ENCODE measurements around the gene FN3K. TPM values are rescaled to one million over a fixed set of nuclear protein-coding genes. Genes with fewer than 3 reads are reported as not detected.

The FN3K gene
- total RNA-seq, 1 experiment from 2014 or later = 28.3 TPM

DNA sequence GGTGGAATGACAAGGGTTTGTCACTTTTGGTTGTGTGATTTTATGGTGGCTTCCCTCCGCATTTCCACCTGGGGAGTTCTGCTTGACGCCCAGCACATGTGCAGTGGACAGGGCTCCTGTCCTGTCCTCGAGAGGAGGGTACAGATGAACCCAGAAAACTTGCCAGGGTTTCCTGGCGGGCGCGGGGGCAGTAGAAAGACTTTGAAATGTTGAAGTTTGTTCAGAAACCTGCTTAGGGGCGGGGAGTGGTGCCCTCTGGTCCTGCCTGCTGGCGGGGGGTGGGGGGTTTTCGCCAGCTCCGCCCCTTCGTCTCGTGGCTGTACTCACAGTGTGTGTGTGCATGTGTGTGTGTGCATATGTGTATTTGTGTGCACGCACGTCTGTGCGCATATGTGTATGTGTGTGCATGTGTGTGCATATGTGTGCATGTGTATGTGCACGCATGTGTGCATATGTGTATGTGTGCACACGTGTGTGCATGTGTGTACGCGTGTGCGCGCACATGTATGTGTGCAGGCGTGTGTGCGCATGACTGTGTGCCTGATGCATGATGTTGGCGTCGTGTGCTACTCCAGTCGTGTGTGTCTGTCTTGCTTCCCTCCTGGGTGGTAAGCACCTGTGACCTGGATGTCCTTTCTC is 12.1 kb upstream of the FN3K start:
- Histone ChIP-seq H3K9ac (ENCODE audit: extremely low read depth, insufficient read length, low read length) (no peak overlapping the region), H3K18ac (ENCODE audit: insufficient read length, low read depth, low read length) (no peak overlapping the region), H2BK12ac (ENCODE audit: insufficient read length, low read depth, low read length) (no peak overlapping the region), H4K5ac (ENCODE audit: insufficient read length, low read depth, low read length) (no peak overlapping the region), H4K8ac (replicated peaks; ENCODE audit: insufficient read length, low read depth, low read length) (no peak overlapping the region), H4K91ac (ENCODE audit: insufficient read length, low read depth, low read length) (no peak overlapping the region), H3K27ac (ENCODE audit: insufficient read length, low read depth, low read length) (no peak overlapping the region), H2BK120ac (ENCODE audit: low read depth, low read length, poor library complexity, severe bottlenecking) (no peak overlapping the region), H3K23me2 (ENCODE audit: insufficient read length, low read depth, low read length, poor library complexity, severe bottlenecking) (no peaks in the 10 kb centered on the region), H3K14ac (ENCODE audit: insufficient read depth, low read length) (no peak overlapping the region), H3K4me1 (ENCODE audit: insufficient read depth, low read length) (no peaks in the 10 kb centered on the region), H4K20me1 (ENCODE audit: control insufficient read depth, insufficient read depth, insufficient read length) (peaks cover 2% of the 10 kb centered on the region), H3K9me3 (ENCODE audit: control insufficient read depth, low read depth, low read length) (no peaks in the 10 kb centered on the region), H3K4ac (ENCODE audit: low read depth, low read length) (no peak overlapping the region), H3K79me1 (ENCODE audit: insufficient read depth, low read depth, low read length, poor library complexity, severe bottlenecking) (no peaks in the 10 kb centered on the region), H2BK15ac (ENCODE audit: low read depth, low read length) (no peak overlapping the region), H3K23ac (ENCODE audit: insufficient read length, low read depth, low read length) (no peak overlapping the region), H2AFZ (ENCODE audit: low read length) (no peak overlapping the region), H3K56ac (ENCODE audit: insufficient read length, low read depth, low read length) (no peak overlapping the region), H3K27me3 (ENCODE audit: insufficient read depth, low read length) (no peaks in the 10 kb centered on the region; the same call in 1 of the 2 replicates), H3K79me2 (ENCODE audit: insufficient read depth, low read length) (0 out of 2 replicates have a peak, but pooled peaks cover 2% of the 10 kb centered on the region), H2BK20ac (ENCODE audit: low read depth, low read length, poor library complexity, severe bottlenecking) (no peak overlapping the region), H3K4me2 (ENCODE audit: insufficient read depth, insufficient read length, low read length) (no peak overlapping the region), H2BK5ac (ENCODE audit: insufficient read length, low read length) (no peak overlapping the region), H3T11ph (ENCODE audit: low read length) (no peak overlapping the region), H2AK5ac (ENCODE audit: insufficient read length, low read length) (no peak overlapping the region)
- no peaks in the 10 kb centered on the region for H3K9me3 Mint-ChIP-seq
- peaks cover 13 to 60% (median 59%) of the 10 kb centered on the region in 3 experiments; a peak in 6 of 7 replicates for H3K36me3 Mint-ChIP-seq (ENCODE audit: insufficient read depth in 1 of 3, low read depth in 3 of 3)
- no CpG with 5 or more reads among the region's 26 CpGs for WGBS (ENCODE audit: extremely low coverage, insufficient read length, low lambda C conversion rate)
- no peaks in the 10 kb centered on the region for H3K27me3 Mint-ChIP-seq (ENCODE audit: low read depth)
- H3K27ac Mint-ChIP-seq = peak overlapping the region in 2 of 3 experiments; percentile 8 to 89; a peak in 3 of 7 replicates
- H3K4me3 Mint-ChIP-seq = no peak overlapping the region
- H3K4me1 Mint-ChIP-seq = no peaks in the 10 kb centered on the region
- TF ChIP-seq, protein P1, sequence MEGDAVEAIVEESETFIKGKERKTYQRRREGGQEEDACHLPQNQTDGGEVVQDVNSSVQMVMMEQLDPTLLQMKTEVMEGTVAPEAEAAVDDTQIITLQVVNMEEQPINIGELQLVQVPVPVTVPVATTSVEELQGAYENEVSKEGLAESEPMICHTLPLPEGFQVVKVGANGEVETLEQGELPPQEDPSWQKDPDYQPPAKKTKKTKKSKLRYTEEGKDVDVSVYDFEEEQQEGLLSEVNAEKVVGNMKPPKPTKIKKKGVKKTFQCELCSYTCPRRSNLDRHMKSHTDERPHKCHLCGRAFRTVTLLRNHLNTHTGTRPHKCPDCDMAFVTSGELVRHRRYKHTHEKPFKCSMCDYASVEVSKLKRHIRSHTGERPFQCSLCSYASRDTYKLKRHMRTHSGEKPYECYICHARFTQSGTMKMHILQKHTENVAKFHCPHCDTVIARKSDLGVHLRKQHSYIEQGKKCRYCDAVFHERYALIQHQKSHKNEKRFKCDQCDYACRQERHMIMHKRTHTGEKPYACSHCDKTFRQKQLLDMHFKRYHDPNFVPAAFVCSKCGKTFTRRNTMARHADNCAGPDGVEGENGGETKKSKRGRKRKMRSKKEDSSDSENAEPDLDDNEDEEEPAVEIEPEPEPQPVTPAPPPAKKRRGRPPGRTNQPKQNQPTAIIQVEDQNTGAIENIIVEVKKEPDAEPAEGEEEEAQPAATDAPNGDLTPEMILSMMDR (conservative IDR thresholded peaks at IDR 0.05) = no peak
- DNase-seq = no peak

All from H9 (cell line).